GM06990 (cell line): ENCODE measurements around the gene JADE2.
A peak's percentile ranks its signal among the peaks of the same experiment; 100 is the strongest.
"Not testable (repeated sequence)": the region's sequence is repeated elsewhere in the genome, so short reads cannot be mapped to it uniquely, and the experiment has no call there.

Experiments used
- DNase-seq: peaks from one replicate; pipeline ENCODE4 v3.0.0-alpha.2; 2011; ENCODE audit not compliant: insufficient read length; ENCODE audit errors: extremely low read depth
- H3K27me3 ChIP-seq: replicated peaks from 2 replicates; pipeline ENCODE4 v1.6.0; 2011; ENCODE audit warnings: low read length; ENCODE audit not compliant: control insufficient read depth, insufficient read depth
- H3K36me3 ChIP-seq: 2 replicates; pipeline ENCODE4 v1.5.1; 2011; ENCODE audit warnings: low read length; ENCODE audit not compliant: control insufficient read depth, insufficient read depth
- H3K4me3 ChIP-seq: replicated peaks from 2 replicates; pipeline ENCODE4 v1.5.1; 2011; ENCODE audit warnings: low read depth, mild to moderate bottlenecking, control low read depth, low read length
- CTCF ChIP-seq: IDR thresholded peaks from 2 replicates; pipeline ENCODE4 v1.5.1; 2011; ENCODE audit warnings: low read length, control low read depth, mild to moderate bottlenecking, inconsistent platforms; ENCODE audit not compliant: insufficient read depth, poor library complexity, severe bottlenecking

JADE2 gene

GRCh38 chr5:134550271-134551214, 25.1 kb downstream of the JADE2 start:
- Histone ChIP-seq H3K27me3 (no peaks in the 10 kb centered on the region), H3K36me3 (peaks cover 3% of the 10 kb centered on the region), H3K4me3 (no peak overlapping the region)
- TF ChIP-seq CTCF: no peak
- DNase-seq: peak; percentile 34

- DNase-seq: no peak
- H3K27me3 ChIP-seq: no peaks in the 10 kb centered on the region
- peaks cover 6% of the 10 kb centered on the region for H3K36me3 ChIP-seq
- TF ChIP-seq CTCF: no peak
- no peak overlapping the region for H3K4me3 ChIP-seq
Observed at GRCh38 chr5:134551901-134552300, 26.4 kb downstream of the JADE2 start.

GRCh38 chr5:134552301-134552700, 26.8 kb downstream of the JADE2 start:
- no peak for TF ChIP-seq CTCF
- no peak overlapping the region for H3K4me3 ChIP-seq
- DNase-seq: no peak
- H3K27me3 ChIP-seq: no peaks in the 10 kb centered on the region
- peaks cover 6% of the 10 kb centered on the region for H3K36me3 ChIP-seq

GRCh38 chr5:134552716-134553115, 27.2 kb downstream of the JADE2 start:
- H3K27me3 ChIP-seq, DNase-seq, H3K36me3 ChIP-seq, H3K4me3 ChIP-seq: not testable (repeated sequence)

- no peak overlapping the region for H3K4me3 ChIP-seq
- H3K36me3 ChIP-seq: peaks cover 6% of the 10 kb centered on the region
- no peaks in the 10 kb centered on the region for H3K27me3 ChIP-seq
- no peak for TF ChIP-seq CTCF
- DNase-seq: no peak
Observed at GRCh38 chr5:134553821-134554267, 28.4 kb downstream of the JADE2 start.

GRCh38 chr5:134554319-134555222, 29.1 kb downstream of the JADE2 start:
- peak; percentile 76 for DNase-seq
- Histone ChIP-seq H3K36me3 (peaks cover 13% of the 10 kb centered on the region), H3K27me3 (no peaks in the 10 kb centered on the region), H3K4me3 (no peak overlapping the region)
- no peak for TF ChIP-seq CTCF
